ENCODE results near the gene ATP13A4.

Gene ATP13A4

DNA sequence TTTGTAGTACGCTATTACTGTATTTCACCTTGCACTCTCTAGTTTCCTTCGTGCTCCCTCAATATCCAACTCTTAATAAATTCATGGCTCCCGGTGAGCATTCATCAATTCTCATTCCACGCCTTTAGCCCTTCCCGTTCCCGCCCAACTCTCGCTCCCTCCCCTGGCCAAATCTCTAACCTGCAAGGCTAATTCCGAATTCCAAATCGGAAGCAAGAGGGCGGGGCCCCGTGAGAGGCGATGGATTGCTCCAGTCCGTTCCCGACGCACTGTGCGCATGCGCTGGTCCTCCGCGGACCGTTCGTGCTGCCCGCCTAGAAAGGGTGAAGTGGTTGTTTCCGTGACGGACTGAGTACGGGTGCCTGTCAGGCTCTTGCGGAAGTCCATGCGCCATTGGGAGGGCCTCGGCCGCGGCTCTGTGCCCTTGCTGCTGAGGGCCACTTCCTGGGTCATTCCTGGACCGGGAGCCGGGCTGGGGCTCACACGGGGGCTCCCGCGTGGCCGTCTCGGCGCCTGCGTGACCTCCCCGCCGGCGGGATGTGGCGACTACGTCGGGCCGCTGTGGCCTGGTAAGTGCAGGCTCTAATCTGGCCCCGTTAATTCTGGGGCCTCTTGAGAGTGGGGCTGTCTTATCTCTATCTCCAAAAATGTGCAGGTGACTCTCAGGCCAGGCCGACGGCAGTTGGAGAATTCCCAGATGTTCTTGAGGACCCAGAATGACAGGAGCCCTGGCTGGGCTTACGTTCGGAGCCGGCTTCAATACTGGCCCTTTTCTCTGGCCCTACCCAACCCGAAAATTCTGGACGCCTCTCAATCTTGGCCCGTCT is 38.4 kb upstream of the ATP13A4 start, which contains the start of gene OPA1:
TSS of gene OPA1 (plus strand) at position 368 of the 827 bp plus-strand sequence. CDS start at position 538, 170 bp downstream.
- Histone ChIP-seq H3K4me1 (ENCODE audit: control extremely low read depth in 1 of 4, control insufficient read depth in 4 of 4, insufficient read depth in 4 of 4, low read length in 3 of 4) (peaks cover 8 to 51% (median 28%) of the 10 kb centered on the region in 4 experiments), H3K36me3 (ENCODE audit: control insufficient read depth in 4 of 4, insufficient read depth in 4 of 4, low read length in 3 of 4) (peaks cover 0 to 12% (median 8%) of the 10 kb centered on the region in 4 experiments), H3K9me3 (ENCODE audit: control extremely low read depth in 1 of 5, control insufficient read depth in 4 of 5, insufficient read depth in 2 of 5, low read depth in 1 of 5, low read length in 4 of 5) (no peaks in the 10 kb centered on the region), H3K4me3 (ENCODE audit: control insufficient read depth in 1 of 7, extremely low read depth in 1 of 7, insufficient read depth in 4 of 7, low read depth in 2 of 7, low read length in 6 of 7) (peak within 1 kb of the TSS; percentile 86 to 99 (median 98)), H3K27ac (ENCODE audit: insufficient read depth in 1 of 2, low read depth in 1 of 2, low read length in 2 of 2, poor library complexity in 1 of 2, severe bottlenecking in 2 of 2) (peak within 1 kb of the TSS; percentile 94 to 98), H3K27me3 (replicated peaks in 2 of 5; ENCODE audit: control insufficient read depth in 4 of 5, insufficient read depth in 5 of 5, low read length in 4 of 5) (no peaks in the 10 kb centered on the region)
- CTCF ChIA-PET, result no interaction called here
- peak; percentile 96 for DNase-seq
- POLR2A ChIA-PET, result no interaction called here
- 0% methylated on average over 54 of the region's 55 CpGs for WGBS (ENCODE audit: insufficient coverage)

- ChIA-PET POLR2A (no interaction called here), CTCF (no interaction called here)
- Histone ChIP-seq H3K4me3 (ENCODE audit: control insufficient read depth in 1 of 7, extremely low read depth in 1 of 7, insufficient read depth in 4 of 7, low read depth in 2 of 7, low read length in 6 of 7) (no peak overlapping the region), H3K27ac (ENCODE audit: insufficient read depth in 1 of 2, low read depth in 1 of 2, low read length in 2 of 2, poor library complexity in 1 of 2, severe bottlenecking in 2 of 2) (no peak overlapping the region), H3K4me1 (ENCODE audit: control extremely low read depth in 1 of 4, control insufficient read depth in 4 of 4, insufficient read depth in 4 of 4, low read length in 3 of 4) (peaks cover 8 to 46% (median 25%) of the 10 kb centered on the region in 4 experiments), H3K36me3 (ENCODE audit: control insufficient read depth in 4 of 4, insufficient read depth in 4 of 4, low read length in 3 of 4) (no peaks in the 10 kb centered on the region), H3K27me3 (replicated peaks in 2 of 5; ENCODE audit: control insufficient read depth in 4 of 5, insufficient read depth in 5 of 5, low read length in 4 of 5) (no peaks in the 10 kb centered on the region), H3K9me3 (ENCODE audit: control extremely low read depth in 1 of 5, control insufficient read depth in 4 of 5, insufficient read depth in 2 of 5, low read depth in 1 of 5, low read length in 4 of 5) (no peaks in the 10 kb centered on the region)
- WGBS (ENCODE audit: insufficient coverage), result 100% methylated on average over 4 of the region's 6 CpGs
- DNase-seq, result peak in 2 of 3 donors; percentile 34 to 53
Observed at GRCh38 chr3:193590088-193590856, 35.6 kb upstream of the ATP13A4 start.

GRCh38 chr3:193589616-193590015 is 34.9 kb upstream of the ATP13A4 start:
- POLR2A ChIA-PET, result no interaction called here

GRCh38 chr3:193589129-193589528 is 34.4 kb upstream of the ATP13A4 start:
- Histone ChIP-seq H3K9me3 (ENCODE audit: control extremely low read depth in 1 of 5, control insufficient read depth in 4 of 5, insufficient read depth in 2 of 5, low read depth in 1 of 5, low read length in 4 of 5) (no peaks in the 10 kb centered on the region), H3K36me3 (ENCODE audit: control insufficient read depth in 4 of 4, insufficient read depth in 4 of 4, low read length in 3 of 4) (no peaks in the 10 kb centered on the region), H3K4me1 (ENCODE audit: control extremely low read depth in 1 of 4, control insufficient read depth in 4 of 4, insufficient read depth in 4 of 4, low read length in 3 of 4) (peaks cover 7 to 36% (median 17%) of the 10 kb centered on the region in 4 experiments), H3K27ac (ENCODE audit: insufficient read depth in 1 of 2, low read depth in 1 of 2, low read length in 2 of 2, poor library complexity in 1 of 2, severe bottlenecking in 2 of 2) (no peak overlapping the region), H3K4me3 (ENCODE audit: control insufficient read depth in 1 of 7, extremely low read depth in 1 of 7, insufficient read depth in 4 of 7, low read depth in 2 of 7, low read length in 6 of 7) (peak overlapping the region in 1 of 7 experiments; percentile 8), H3K27me3 (replicated peaks in 2 of 5; ENCODE audit: control insufficient read depth in 4 of 5, insufficient read depth in 5 of 5, low read length in 4 of 5) (no peaks in the 10 kb centered on the region)
- no CpG with 5 or more reads among the region's 1 CpG for WGBS (ENCODE audit: insufficient coverage)
- ChIA-PET POLR2A (no interaction called here), CTCF (interaction anchor here (1.8 kb wide), 1 partner anchor 24 kb away, joined by 5 read pairs; no protein-coding TSS in a partner anchor)
- DNase-seq, result peak; percentile 28 to 51 (median 41)

More at GRCh38 chr3:193589616-193590015, 34.9 kb upstream of the ATP13A4 start:
- Histone ChIP-seq H3K9me3 (ENCODE audit: control extremely low read depth in 1 of 5, control insufficient read depth in 4 of 5, insufficient read depth in 2 of 5, low read depth in 1 of 5, low read length in 4 of 5) (no peaks in the 10 kb centered on the region), H3K27ac (ENCODE audit: insufficient read depth in 1 of 2, low read depth in 1 of 2, low read length in 2 of 2, poor library complexity in 1 of 2, severe bottlenecking in 2 of 2) (no peak overlapping the region), H3K4me3 (ENCODE audit: control insufficient read depth in 1 of 7, extremely low read depth in 1 of 7, insufficient read depth in 4 of 7, low read depth in 2 of 7, low read length in 6 of 7) (peak overlapping the region in 1 of 7 experiments; percentile 8), H3K4me1 (ENCODE audit: control extremely low read depth in 1 of 4, control insufficient read depth in 4 of 4, insufficient read depth in 4 of 4, low read length in 3 of 4) (peaks cover 8 to 41% (median 22%) of the 10 kb centered on the region in 4 experiments), H3K27me3 (replicated peaks in 2 of 5; ENCODE audit: control insufficient read depth in 4 of 5, insufficient read depth in 5 of 5, low read length in 4 of 5) (no peaks in the 10 kb centered on the region), H3K36me3 (ENCODE audit: control insufficient read depth in 4 of 4, insufficient read depth in 4 of 4, low read length in 3 of 4) (no peaks in the 10 kb centered on the region)
- no peak for DNase-seq
- CTCF ChIA-PET, result interaction anchor here (1.8 kb wide), 1 partner anchor 23 kb away, joined by 5 read pairs; no protein-coding TSS in a partner anchor
- WGBS (ENCODE audit: insufficient coverage), result no CpG with 5 or more reads among the region's 1 CpG

DNA sequence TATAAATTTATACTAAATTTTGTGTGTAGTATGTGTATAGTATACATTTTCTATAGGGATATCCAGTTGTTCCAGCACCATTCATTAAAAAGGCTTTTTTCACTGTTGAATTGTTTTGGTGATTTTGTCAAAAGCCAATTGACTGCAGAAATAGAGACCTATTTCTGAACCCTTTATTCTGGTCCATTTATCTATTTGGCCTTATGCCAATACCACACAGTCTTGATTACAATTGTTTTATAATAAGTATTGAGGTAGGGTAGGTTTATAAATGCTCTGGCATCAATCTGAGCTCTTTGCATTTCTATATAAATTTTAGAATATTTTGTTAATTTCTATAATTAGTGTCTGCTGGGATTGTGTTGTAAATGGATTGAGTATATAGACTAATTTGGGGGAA is 31.8 kb upstream of the ATP13A4 start:
- H3K4me1 ChIP-seq (ENCODE audit: control extremely low read depth in 1 of 4, control insufficient read depth in 4 of 4, insufficient read depth in 4 of 4, low read length in 3 of 4), result peaks cover 0 to 18% (median 7%) of the 10 kb centered on the region in 4 experiments
- POLR2A ChIA-PET, result no interaction called here
- no peaks in the 10 kb centered on the region for H3K27me3 ChIP-seq (replicated peaks in 2 of 5; ENCODE audit: control insufficient read depth in 4 of 5, insufficient read depth in 5 of 5, low read length in 4 of 5)
- H3K4me3 ChIP-seq (ENCODE audit: control insufficient read depth in 1 of 7, extremely low read depth in 1 of 7, insufficient read depth in 4 of 7, low read depth in 2 of 7, low read length in 6 of 7), result no peak overlapping the region
- DNase-seq, result no peak
- H3K9me3 ChIP-seq (ENCODE audit: control extremely low read depth in 1 of 5, control insufficient read depth in 4 of 5, insufficient read depth in 2 of 5, low read depth in 1 of 5, low read length in 4 of 5), result no peaks in the 10 kb centered on the region
- CTCF ChIA-PET, result interaction anchor here (1.5 kb wide), 1 partner anchor 14 kb away, joined by 5 read pairs; no protein-coding TSS in a partner anchor
- no peaks in the 10 kb centered on the region for H3K36me3 ChIP-seq (ENCODE audit: control insufficient read depth in 4 of 4, insufficient read depth in 4 of 4, low read length in 3 of 4)
- no peak overlapping the region for H3K27ac ChIP-seq (ENCODE audit: insufficient read depth in 1 of 2, low read depth in 1 of 2, low read length in 2 of 2, poor library complexity in 1 of 2, severe bottlenecking in 2 of 2)

- Histone ChIP-seq H3K27me3 (replicated peaks in 2 of 5; ENCODE audit: control insufficient read depth in 4 of 5, insufficient read depth in 5 of 5, low read length in 4 of 5) (no peaks in the 10 kb centered on the region), H3K9me3 (ENCODE audit: control extremely low read depth in 1 of 5, control insufficient read depth in 4 of 5, insufficient read depth in 2 of 5, low read depth in 1 of 5, low read length in 4 of 5) (no peaks in the 10 kb centered on the region), H3K27ac (ENCODE audit: insufficient read depth in 1 of 2, low read depth in 1 of 2, low read length in 2 of 2, poor library complexity in 1 of 2, severe bottlenecking in 2 of 2) (no peak overlapping the region), H3K36me3 (ENCODE audit: control insufficient read depth in 4 of 4, insufficient read depth in 4 of 4, low read length in 3 of 4) (no peaks in the 10 kb centered on the region), H3K4me1 (ENCODE audit: control extremely low read depth in 1 of 4, control insufficient read depth in 4 of 4, insufficient read depth in 4 of 4, low read length in 3 of 4) (peaks cover 0 to 18% (median 7%) of the 10 kb centered on the region in 4 experiments), H3K4me3 (ENCODE audit: control insufficient read depth in 1 of 7, extremely low read depth in 1 of 7, insufficient read depth in 4 of 7, low read depth in 2 of 7, low read length in 6 of 7) (no peak overlapping the region)
- 90% methylated on average over 3 of the region's 9 CpGs for WGBS (ENCODE audit: insufficient coverage)
- CTCF ChIA-PET, result no interaction called here
- POLR2A ChIA-PET, result no interaction called here
- no peak for DNase-seq
Observed at GRCh38 chr3:193585530-193585929, 30.8 kb upstream of the ATP13A4 start.

Data from common myeloid progenitor, CD34-positive (primary cell).